HepG2 (cell line): ENCODE measurements around the gene IFNAR2. TPM values are rescaled to one million over a fixed set of nuclear protein-coding genes. Genes with fewer than 3 reads are reported as not detected.

Experiments
- BATF2 ChIP-seq: sonication (generic); formaldehyde crosslinking; IDR thresholded peaks from 2 replicates; pipeline ENCODE4 v1.8.0; 2022; ENCODE audit warnings: mild to moderate bottlenecking, missing genetic modification reagents, moderate library complexity
- CENPX ChIP-seq: sonication (generic); formaldehyde crosslinking; IDR thresholded peaks from 2 replicates; pipeline ENCODE4 v1.9.0; 2021; ENCODE audit warnings: mild to moderate bottlenecking, missing genetic modification reagents, moderate library complexity
- CHCHD3 ChIP-seq: sonication (generic); formaldehyde crosslinking; IDR thresholded peaks from 2 replicates; pipeline ENCODE4 v1.8.0; 2022; ENCODE audit warnings: mild to moderate bottlenecking, missing genetic modification reagents, moderate library complexity
- CSRNP1 ChIP-seq: sonication (generic); formaldehyde crosslinking; IDR thresholded peaks from 2 replicates; pipeline ENCODE4 v1.8.1; 2023; ENCODE audit warnings: mild to moderate bottlenecking, missing genetic modification reagents
- MATR3 ChIP-seq: sonication (generic); formaldehyde crosslinking; IDR thresholded peaks from 2 replicates; pipeline ENCODE4 v1.4.0; 2020; ENCODE audit warnings: missing genetic modification reagents
- MTA1 ChIP-seq: sonication (generic); formaldehyde crosslinking; IDR thresholded peaks from 2 replicates; pipeline ENCODE4 v1.4.0; 2020; ENCODE audit warnings: missing genetic modification reagents, mild to moderate bottlenecking, borderline replicate concordance
- POGZ ChIP-seq: sonication (generic); formaldehyde crosslinking; IDR thresholded peaks from 2 replicates; pipeline ENCODE4 v1.4.0; 2020; ENCODE audit warnings: mild to moderate bottlenecking, missing genetic modification reagents
- RELA ChIP-seq: sonication (generic); formaldehyde crosslinking; IDR thresholded peaks from 2 replicates; pipeline ENCODE4 v1.4.0; 2020; ENCODE audit warnings: missing genetic modification reagents
- TCF7 ChIP-seq: sonication (generic); IDR thresholded peaks from 2 replicates; pipeline ENCODE4 v1.6.1; 2016; ENCODE audit warnings: antibody characterized with exemption, low read depth
- ZFP91 ChIP-seq: sonication (generic); formaldehyde crosslinking; IDR thresholded peaks from 2 replicates; pipeline ENCODE4 v1.9.0; 2022; ENCODE audit warnings: missing genetic modification reagents, mild to moderate bottlenecking, borderline replicate concordance
- ZGPAT ChIP-seq: IDR thresholded peaks from 2 replicates; pipeline ENCODE4 v1.6.1; 2016; ENCODE audit warnings: mild to moderate bottlenecking
- ZNF609 ChIP-seq: sonication (generic); formaldehyde crosslinking; IDR thresholded peaks from 2 replicates; pipeline ENCODE4 v1.4.0; 2020; ENCODE audit warnings: mild to moderate bottlenecking, missing genetic modification reagents, borderline replicate concordance
- ZNF674 ChIP-seq: sonication (generic); formaldehyde crosslinking; IDR thresholded peaks from 2 replicates; pipeline ENCODE4 v1.5.0; 2020; ENCODE audit warnings: low read depth, mild to moderate bottlenecking, missing genetic modification reagents
- ZNF749 ChIP-seq: sonication (generic); formaldehyde crosslinking; IDR thresholded peaks from 2 replicates; pipeline ENCODE4 v1.8.0; 2022; ENCODE audit warnings: mild to moderate bottlenecking, missing genetic modification reagents, moderate library complexity, borderline replicate concordance
- ZNF780A ChIP-seq: sonication (generic); formaldehyde crosslinking; IDR thresholded peaks from 2 replicates; pipeline ENCODE4 v1.8.0; 2022; ENCODE audit warnings: mild to moderate bottlenecking, missing genetic modification reagents, moderate library complexity
- ZSCAN25 ChIP-seq: sonication (generic); formaldehyde crosslinking; IDR thresholded peaks from 2 replicates; pipeline ENCODE4 v1.8.0; 2022; ENCODE audit warnings: mild to moderate bottlenecking, missing genetic modification reagents
- ZUFSP ChIP-seq: sonication (generic); formaldehyde crosslinking; IDR thresholded peaks from 2 replicates; pipeline ENCODE4 v1.9.0; 2021; ENCODE audit warnings: missing genetic modification reagents, mild to moderate bottlenecking, borderline replicate concordance
- polyA plus RNA-seq, 8 experiments: library from polyadenylated mRNA; depleted of rRNA in 3 of 8; stranded (reverse) in 7 of 8; unstranded in 1 of 8; fragments of >200 nt; fragmentation: Illumina TruSeq in 4 of 8; extraction: Trizol in 4 of 8; gene quantifications; 2 replicates each; pipeline versions ENCODE4 v1.2.1 to v1.2.3, GENCODE V29; 2011 to 2016; ENCODE audit warnings: low read depth in 4 of 8, missing spikeins in 1 of 8, mixed read lengths in 1 of 8; ENCODE audit not compliant: insufficient read depth in 1 of 8
- total RNA-seq, 5 experiments: library from RNA; depleted of rRNA; stranded (reverse); fragments of >200 nt; fragmentation: Illumina TruSeq; extraction: Trizol; gene quantifications; 2 replicates each; pipeline ENCODE4 v1.2.3, GENCODE V29; 2016; ENCODE audit warnings: low read depth in 1 of 5

Gene IFNAR2
- total and polyA plus RNA-seq, 2 of the 13 experiments (the other 11 are each of a cell fraction or from before 2014, with no cell fraction given), result 5.1 to 24.1 TPM

GRCh38 chr21:33245289-33245918 is 15.7 kb downstream of the IFNAR2 start (continued):
- TF ChIP-seq MTA1 (CRISPR knock-in tag) (no peak), ZSCAN25 (CRISPR knock-in tag) (no peak), MATR3 (no peak), BATF2 (CRISPR knock-in tag) (no peak), ZNF780A (no peak), RELA (CRISPR knock-in tag) (no peak), ZUFSP (CRISPR knock-in tag) (no peak), ZNF609 (CRISPR knock-in tag) (0 out of 2 replicates have a peak, but pooled peaks have one; percentile 44), CENPX (no peak), ZNF749 (CRISPR knock-in tag) (no peak), CSRNP1 (no peak), ZNF674 (no peak), CHCHD3 (no peak), POGZ (CRISPR knock-in tag) (peak; percentile 19; the same call in 1 of the 2 replicates), ZFP91 (CRISPR knock-in tag) (no peak), TCF7 (no peak), ZGPAT (CRISPR knock-in tag) (0 out of 2 replicates have a peak, but pooled peaks have one; percentile 20)
